HEK293 (cell line): ENCODE data around the gene TIPRL.

Experiments used
- CTCF ChIP-seq: fragments of 450-650 bp; formaldehyde crosslinking; IDR thresholded peaks from 2 replicates; pipeline ENCODE4 v1.5.1; 2016; ENCODE audit warnings: missing biosample characterization, missing genetic modification characterization
- FEZF1 ChIP-seq: fragments of 450-650 bp; formaldehyde crosslinking; IDR thresholded peaks from 2 replicates; pipeline ENCODE4 v1.5.1; 2016; ENCODE audit warnings: missing biosample characterization, missing genetic modification characterization
- HOXA7 ChIP-seq: sonication (generic); formaldehyde crosslinking; IDR thresholded peaks from 2 replicates; pipeline ENCODE4 v1.8.1; 2022; ENCODE audit warnings: missing genetic modification reagents, borderline replicate concordance
- MEIS1 ChIP-seq: sonication (generic); formaldehyde crosslinking; IDR thresholded peaks from 2 replicates; pipeline ENCODE4 v1.8.1; 2022; ENCODE audit warnings: missing genetic modification reagents, mild to moderate bottlenecking, borderline replicate concordance
- PBX3 ChIP-seq: sonication (generic); formaldehyde crosslinking; IDR thresholded peaks from 2 replicates; pipeline ENCODE4 v1.8.1; 2022; ENCODE audit warnings: mild to moderate bottlenecking, moderate library complexity, missing genetic modification reagents
- PRDM10 ChIP-seq: fragments of 450-650 bp; formaldehyde crosslinking; IDR thresholded peaks from 2 replicates; pipeline ENCODE4 v1.5.1; 2016; ENCODE audit warnings: missing biosample characterization, missing genetic modification characterization
- PRDM6 ChIP-seq: fragments of 450-650 bp; formaldehyde crosslinking; IDR thresholded peaks from 2 replicates; pipeline ENCODE4 v1.5.1; 2017; ENCODE audit warnings: missing biosample characterization, missing genetic modification characterization
- REPIN1 ChIP-seq: fragments of 450-650 bp; formaldehyde crosslinking; IDR thresholded peaks from 2 replicates; pipeline ENCODE4 v1.5.1; 2017; ENCODE audit warnings: missing biosample characterization, missing genetic modification characterization, low read depth
- SP3 ChIP-seq: fragments of 450-650 bp; formaldehyde crosslinking; IDR thresholded peaks from 2 replicates; pipeline ENCODE4 v1.5.1; 2016; ENCODE audit warnings: missing biosample characterization, missing genetic modification characterization
- SP7 ChIP-seq: fragments of 450-650 bp; formaldehyde crosslinking; IDR thresholded peaks from 2 replicates; pipeline ENCODE4 v1.5.1; 2016; ENCODE audit warnings: missing biosample characterization, missing genetic modification characterization
- TCF7L2 ChIP-seq: IDR thresholded peaks from 2 replicates; pipeline ENCODE4 v1.6.1; 2011; ENCODE audit warnings: low read depth, mild to moderate bottlenecking, inconsistent platforms, low read length, moderate library complexity, borderline replicate concordance
- ZBTB17 ChIP-seq: fragments of 450-650 bp; formaldehyde crosslinking; IDR thresholded peaks from 2 replicates; pipeline ENCODE4 v1.5.1; 2016; ENCODE audit warnings: missing biosample characterization, missing genetic modification characterization
- ZBTB7A ChIP-seq: fragments of 450-650 bp; formaldehyde crosslinking; IDR thresholded peaks from 2 replicates; pipeline ENCODE4 v1.5.1; 2016; ENCODE audit warnings: low read depth, missing biosample characterization, missing genetic modification characterization
- ZFP37 ChIP-seq: fragments of 450-650 bp; formaldehyde crosslinking; IDR thresholded peaks from 2 replicates; pipeline ENCODE4 v1.5.1; 2016; ENCODE audit warnings: missing biosample characterization, missing genetic modification characterization
- ZIC2 ChIP-seq: fragments of 450-650 bp; formaldehyde crosslinking; IDR thresholded peaks from 2 replicates; pipeline ENCODE4 v1.5.1; 2016; ENCODE audit warnings: missing biosample characterization, missing genetic modification characterization
- ZNF132 ChIP-seq: fragments of 450-650 bp; formaldehyde crosslinking; IDR thresholded peaks from 2 replicates; pipeline ENCODE4 v1.5.1; 2017; ENCODE audit warnings: missing biosample characterization, missing genetic modification characterization, borderline replicate concordance
- ZNF19 ChIP-seq: fragments of 450-650 bp; formaldehyde crosslinking; IDR thresholded peaks from 2 replicates; pipeline ENCODE4; 2016; ENCODE audit warnings: missing biosample characterization, missing genetic modification characterization, low read depth
- ZNF223 ChIP-seq: fragments of 450-650 bp; formaldehyde crosslinking; IDR thresholded peaks from 2 replicates; pipeline ENCODE4 v1.5.1; 2016; ENCODE audit warnings: missing biosample characterization, missing genetic modification characterization
- ZNF239 ChIP-seq: fragments of 450-650 bp; formaldehyde crosslinking; IDR thresholded peaks from 2 replicates; pipeline ENCODE4 v1.5.1; 2016; ENCODE audit warnings: missing biosample characterization, missing genetic modification characterization
- ZNF394 ChIP-seq: fragments of 450-650 bp; formaldehyde crosslinking; IDR thresholded peaks from 2 replicates; pipeline ENCODE4 v1.5.1; 2016; ENCODE audit warnings: missing biosample characterization, missing genetic modification characterization, mild to moderate bottlenecking, moderate library complexity, borderline replicate concordance
- ZNF488 ChIP-seq: fragments of 450-650 bp; formaldehyde crosslinking; IDR thresholded peaks from 2 replicates; pipeline ENCODE4 v1.5.1; 2016; ENCODE audit warnings: missing biosample characterization, missing genetic modification characterization
- ZNF548 ChIP-seq: fragments of 450-650 bp; formaldehyde crosslinking; IDR thresholded peaks from 2 replicates; pipeline ENCODE4 v1.5.1; 2016; ENCODE audit warnings: missing biosample characterization, missing genetic modification characterization
- ZNF555 ChIP-seq: fragments of 450-650 bp; formaldehyde crosslinking; conservative IDR thresholded peaks from 2 replicates; pipeline ENCODE4 v1.5.1; 2017; ENCODE audit warnings: missing biosample characterization, mild to moderate bottlenecking, missing genetic modification characterization, inconsistent platforms
- ZNF585B ChIP-seq: fragments of 450-650 bp; formaldehyde crosslinking; IDR thresholded peaks from 2 replicates; pipeline ENCODE4 v1.5.1; 2016; ENCODE audit warnings: missing biosample characterization, missing genetic modification characterization
- ZNF692 ChIP-seq: fragments of 450-650 bp; formaldehyde crosslinking; IDR thresholded peaks from 2 replicates; pipeline ENCODE4 v1.5.1; 2016; ENCODE audit warnings: missing biosample characterization, missing genetic modification characterization
- ZNF747 ChIP-seq: fragments of 450-650 bp; formaldehyde crosslinking; IDR thresholded peaks from 2 replicates; pipeline ENCODE4 v1.5.1; 2016; ENCODE audit warnings: missing biosample characterization, missing genetic modification characterization
- ZNF76 ChIP-seq: fragments of 450-650 bp; formaldehyde crosslinking; IDR thresholded peaks from 2 replicates; pipeline ENCODE4; 2016; ENCODE audit warnings: low read depth, missing biosample characterization, missing genetic modification characterization, borderline replicate concordance
- ZNF777 ChIP-seq: fragments of 450-650 bp; formaldehyde crosslinking; IDR thresholded peaks from 2 replicates; pipeline ENCODE4 v1.5.1; 2017; ENCODE audit warnings: missing biosample characterization, missing genetic modification characterization, borderline replicate concordance
- ZNF791 ChIP-seq: fragments of 450-650 bp; formaldehyde crosslinking; IDR thresholded peaks from 2 replicates; pipeline ENCODE4 v1.5.1; 2016; ENCODE audit warnings: missing biosample characterization, missing genetic modification characterization
- ZXDB ChIP-seq: fragments of 450-650 bp; formaldehyde crosslinking; IDR thresholded peaks from 2 replicates; pipeline ENCODE4 v1.5.1; 2016; ENCODE audit warnings: missing biosample characterization, missing genetic modification characterization

The TIPRL gene

GRCh38 chr1:168179438-168180147 lies 831 bp downstream of the TIPRL start (continued):
- TF ChIP-seq ZNF76 (tag by site-specific recombination) (no peak), ZNF747 (tag by site-specific recombination) (no peak), HOXA7 (CRISPR knock-in tag) (no peak), ZNF488 (tag by site-specific recombination) (no peak), ZNF394 (tag by site-specific recombination) (no peak), REPIN1 (tag by site-specific recombination) (no peak), ZNF19 (tag by site-specific recombination) (no peak), ZNF239 (tag by site-specific recombination) (no peak), FEZF1 (no peak), ZXDB (tag by site-specific recombination) (no peak), ZNF791 (tag by site-specific recombination) (no peak), SP7 (no peak), PBX3 (CRISPR knock-in tag) (0 out of 2 replicates have a peak, but pooled peaks have one; percentile 18), PRDM6 (0 out of 2 replicates have a peak, but pooled peaks have one; percentile 33), ZNF555 (no peak), ZNF692 (tag by site-specific recombination) (no peak), TCF7L2 (no peak), CTCF (peak; percentile 51; the same call in 1 of the 2 replicates), ZFP37 (tag by site-specific recombination) (no peak), ZNF585B (tag by site-specific recombination) (no peak), ZNF223 (tag by site-specific recombination) (peak; percentile 99), ZBTB17 (tag by site-specific recombination) (peak; percentile 80), MEIS1 (CRISPR knock-in tag) (no peak), PRDM10 (tag by site-specific recombination) (peak; percentile 47; the same call in 1 of the 2 replicates), ZBTB7A (tag by site-specific recombination) (no peak), ZIC2 (tag by site-specific recombination) (no peak), ZNF132 (tag by site-specific recombination) (no peak), ZNF777 (tag by site-specific recombination) (no peak), SP3 (no peak), ZNF548 (tag by site-specific recombination) (no peak)
